Right lobe of liver (tissue), 6 donors: ENCODE data around the gene CCDC24. TPM values are rescaled to one million over a fixed set of nuclear protein-coding genes. Genes with fewer than 3 reads are reported as not detected.

ENCODE experiments used
- ATAC-seq, 4 donors: fragments of 200-7000 bp; cut with Tn5 transposase; one replicate each; pipeline ENCODE4 v1.9.1; 2020; ENCODE audit warnings: mild to moderate bottlenecking in 4 of 4, moderate library complexity in 4 of 4
- DNase-seq, 3 donors: peaks; one replicate each; pipeline ENCODE4 v3.0.0-alpha.2; 2020
- H3K27ac ChIP-seq, 3 donors: fragments of 200-600 bp; one replicate each; pipeline ENCODE4 v1.8.0; 2022
- H3K27me3 ChIP-seq, 2 donors: fragments of 200-600 bp; one replicate each; pipeline ENCODE4 v1.8.0; 2022
- H3K36me3 ChIP-seq, 4 donors: fragments of 200-600 bp; sonication (generic) in 1 of 4; one replicate each; pipeline versions ENCODE4 v1.5.1 to v1.8.0; 2017 to 2022; ENCODE audit warnings: control low read depth in 1 of 4
- H3K4me1 ChIP-seq, 4 donors: fragments of 200-600 bp; sonication (generic) in 1 of 4; one replicate each; pipeline versions ENCODE4 v1.5.1 to v1.8.0; 2017 to 2022; ENCODE audit warnings: control low read depth in 1 of 4
- H3K4me3 ChIP-seq, 3 donors: fragments of 200-600 bp; one replicate each; pipeline ENCODE4 v1.8.0; 2022
- H3K9me3 ChIP-seq, 4 donors: fragments of 200-600 bp; sonication (generic) in 1 of 4; one replicate each; pipeline versions ENCODE4 v1.5.1 to v1.8.0; 2017 to 2022; ENCODE audit warnings: control low read depth in 1 of 4
- CTCF ChIP-seq, 4 donors: fragments of 200-600 bp in 3 of 4; fragments of 450-650 bp in 1 of 4; IDR thresholded peaks; one replicate each; pipeline versions ENCODE4 v1.5.1 to v1.8.0; 2016 to 2022; ENCODE audit warnings: antibody characterized with exemption in 4 of 4, mild to moderate bottlenecking in 2 of 4
- POLR2A ChIP-seq: fragments of 450-650 bp; IDR thresholded peaks from one replicate; pipeline ENCODE4 v1.6.1; 2017; ENCODE audit warnings: antibody characterized with exemption, mild to moderate bottlenecking
- WGBS: methylation state at CpG from one replicate; pipeline ENCODE4 v1.1.6; 2018; ENCODE audit warnings: low coverage, low lambda C conversion rate; ENCODE audit not compliant: insufficient coverage; ENCODE audit errors: missing lambda C conversion rate; 5-methylcytosine and 5-hydroxymethylcytosine counted together
- intact Hi-C, 2 donors: fragments of 100-400 bp; cut with DNase I; formaldehyde crosslinking; loops; one replicate each; pipeline versions ENCODE4 v1.11.2 to v1.14.1; 2022
- total RNA-seq, 6 experiments: library from RNA; depleted of rRNA in 2 of 6; stranded (reverse); fragments of >200 nt in 2 of 6; fragmentation: NEBNext Ultra II Directional in 3 of 6; extraction: Animal tissue kit (Norgen Biotek cat#: 25700) in 3 of 6; gene quantifications; one replicate each; pipeline versions ENCODE4 v1.1.0 to v1.2.4, GENCODE V29; 2016 to 2023
- donor health status: DM: no; HTN: yes; CAD: no.
- donor health status: DM: no; HTN: no; CAD: no.
- donor health status: DM: no; HTN: no; CAD: no.
- donor health status: DM: no; HTN: yes; CAD: no.
- donor health status: DM: no; HTN: yes; CAD: no.

CCDC24 gene
- total RNA-seq, 6 experiments from 2014 or later = 2.2 to 8.4 (median 3.5) TPM

GRCh38 chr1:44024031-44024902 is 32.9 kb downstream of the CCDC24 start:
- Histone ChIP-seq H3K36me3 (no peaks in the 10 kb centered on the region), H3K4me1 (no peaks in the 10 kb centered on the region), H3K27ac (no peak overlapping the region), H3K9me3 (no peaks in the 10 kb centered on the region), H3K4me3 (no peak overlapping the region), H3K27me3 (no peaks in the 10 kb centered on the region)
- TF ChIP-seq CTCF (IDR thresholded peaks at IDR 0.05) (no peak), POLR2A (no peak)
- no peak for DNase-seq
- no peak for ATAC-seq
- intact Hi-C loops = no loop called here
- WGBS = 65% methylated on average over 2 of the region's 14 CpGs

- TF ChIP-seq POLR2A (no peak), CTCF (IDR thresholded peaks at IDR 0.05) (no peak)
- 76% methylated on average over 13 of the region's 13 CpGs for WGBS
- no peak for DNase-seq
- intact Hi-C loops = no loop called here
- no peaks in the 10 kb centered on the region for H3K27me3 ChIP-seq
- ATAC-seq = no peak
- no peaks in the 10 kb centered on the region for H3K4me1 ChIP-seq
- no peak overlapping the region for H3K4me3 ChIP-seq
- H3K27ac ChIP-seq = no peak overlapping the region
- no peaks in the 10 kb centered on the region for H3K9me3 ChIP-seq
- no peaks in the 10 kb centered on the region for H3K36me3 ChIP-seq
Measured at GRCh38 chr1:44024903-44025525, 33.6 kb downstream of the CCDC24 start.

GRCh38 chr1:44025816-44026215 is 34.4 kb downstream of the CCDC24 start:
- no peak for ATAC-seq
- H3K27ac ChIP-seq = no peak overlapping the region
- no peaks in the 10 kb centered on the region for H3K9me3 ChIP-seq
- TF ChIP-seq POLR2A (no peak), CTCF (IDR thresholded peaks at IDR 0.05) (no peak)
- intact Hi-C loops = no loop called here
- H3K4me1 ChIP-seq = peaks cover 0 to 3% (median 0%) of the 10 kb centered on the region in 4 donors
- H3K36me3 ChIP-seq = no peaks in the 10 kb centered on the region
- no peak overlapping the region for H3K4me3 ChIP-seq
- DNase-seq = no peak
- 73% methylated on average over 2 of the region's 3 CpGs for WGBS
- no peaks in the 10 kb centered on the region for H3K27me3 ChIP-seq

- Histone ChIP-seq H3K4me1 (peaks cover 0 to 3% (median 0%) of the 10 kb centered on the region in 4 donors), H3K27me3 (no peaks in the 10 kb centered on the region), H3K27ac (no peak overlapping the region), H3K36me3 (no peaks in the 10 kb centered on the region), H3K4me3 (no peak overlapping the region), H3K9me3 (no peaks in the 10 kb centered on the region)
- DNase-seq = no peak
- TF ChIP-seq CTCF (IDR thresholded peaks at IDR 0.05) = no peak
- TF ChIP-seq POLR2A = no peak
- intact Hi-C loops = no loop called here
- no peak for ATAC-seq
- 82% methylated on average over 2 of the region's 3 CpGs for WGBS
Measured at GRCh38 chr1:44027320-44027719, 35.9 kb downstream of the CCDC24 start.
